ENCODE data around the gene RHOF. TPM values are rescaled to one million over a fixed set of nuclear protein-coding genes. Genes with fewer than 3 reads are reported as not detected.

RHOF gene
- total and polyA plus RNA-seq, 2 of the 13 experiments (the other 11 are each of a cell fraction or from before 2014, with no cell fraction given) = 14.6 to 32.2 TPM

DNA sequence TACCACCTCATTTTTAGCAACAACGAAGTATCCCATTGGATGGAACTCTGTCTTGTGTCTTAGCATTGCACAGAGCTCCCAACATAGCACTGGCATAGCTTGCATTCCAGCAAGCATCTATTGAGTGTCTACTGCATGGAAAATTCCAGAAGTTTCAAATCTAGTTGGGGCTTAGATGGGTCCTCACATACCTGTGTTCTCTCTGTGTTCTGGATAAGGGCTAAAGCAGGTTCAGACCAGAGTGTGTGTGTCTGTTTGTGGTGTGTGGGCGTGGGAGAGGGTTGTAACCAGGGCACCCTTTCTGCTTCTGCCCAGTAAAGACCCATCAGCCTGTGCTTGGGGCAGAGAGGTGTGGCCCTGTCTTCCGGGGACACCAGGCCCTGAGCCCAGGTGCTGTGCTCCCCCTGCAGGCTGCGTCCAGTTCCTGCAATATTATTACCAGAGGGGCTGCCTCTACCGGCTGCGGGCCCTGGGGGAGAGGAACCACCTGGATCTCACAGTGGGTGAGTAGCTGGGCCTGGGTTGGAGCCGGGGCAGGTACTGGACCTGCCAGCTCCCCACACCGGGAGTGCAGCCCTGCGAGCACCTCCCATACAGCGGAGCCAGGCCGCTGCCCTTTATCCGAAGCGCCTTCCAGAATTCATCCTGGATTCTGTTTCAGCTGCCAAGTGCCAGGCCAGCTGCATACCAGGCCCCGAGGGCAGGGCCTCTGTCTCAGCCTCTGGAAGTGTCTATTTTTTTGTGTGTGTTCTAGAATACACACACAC is 20.3 kb downstream of the RHOF start (continued):
- TF ChIP-seq, protein P1, sequence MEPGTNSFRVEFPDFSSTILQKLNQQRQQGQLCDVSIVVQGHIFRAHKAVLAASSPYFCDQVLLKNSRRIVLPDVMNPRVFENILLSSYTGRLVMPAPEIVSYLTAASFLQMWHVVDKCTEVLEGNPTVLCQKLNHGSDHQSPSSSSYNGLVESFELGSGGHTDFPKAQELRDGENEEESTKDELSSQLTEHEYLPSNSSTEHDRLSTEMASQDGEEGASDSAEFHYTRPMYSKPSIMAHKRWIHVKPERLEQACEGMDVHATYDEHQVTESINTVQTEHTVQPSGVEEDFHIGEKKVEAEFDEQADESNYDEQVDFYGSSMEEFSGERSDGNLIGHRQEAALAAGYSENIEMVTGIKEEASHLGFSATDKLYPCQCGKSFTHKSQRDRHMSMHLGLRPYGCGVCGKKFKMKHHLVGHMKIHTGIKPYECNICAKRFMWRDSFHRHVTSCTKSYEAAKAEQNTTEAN (CRISPR knock-in tag; conservative IDR thresholded peaks at IDR 0.05) = no peak
- TF ChIP-seq ZNF546 (CRISPR knock-in tag; conservative IDR thresholded peaks at IDR 0.05) (no peak), CEBPB (IDR thresholded peaks at IDR 0.05; ENCODE audit: borderline replicate concordance, low read depth, low read length) (no peak), KDM5B (CRISPR knock-in tag; IDR thresholded peaks at IDR 0.05; ENCODE audit: borderline replicate concordance) (peak; percentile 40; the same call in 1 of the 2 replicates), HNRNPK (IDR thresholded peaks at IDR 0.05; ENCODE audit: low read depth, low read length, poor library complexity, severe bottlenecking) (no peak), EP300 (IDR thresholded peaks at IDR 0.05; ENCODE audit: low read depth in 2 of 2, low read length in 2 of 2) (no peak), EP300 (CRISPR knock-in tag; IDR thresholded peaks at IDR 0.05; ENCODE audit: borderline replicate concordance) (no peak), ZNF382 (CRISPR knock-in tag; IDR thresholded peaks at IDR 0.05; ENCODE audit: borderline replicate concordance) (no peak), ATF7-NPFF (CRISPR knock-in tag; IDR thresholded peaks at IDR 0.05; ENCODE audit: low read depth) (no peak), NR2F6 (IDR thresholded peaks at IDR 0.05) (no peak), NR2F6 (CRISPR knock-in tag; IDR thresholded peaks at IDR 0.05) (no peak), ZFX (CRISPR knock-in tag; IDR thresholded peaks at IDR 0.05; ENCODE audit: low read depth) (peak; percentile 49; the same call in 1 of the 2 replicates), ZNF343 (CRISPR knock-in tag; IDR thresholded peaks at IDR 0.05) (no peak), ATAD3A (CRISPR knock-in tag; IDR thresholded peaks at IDR 0.05) (no peak), NAIF1 (CRISPR knock-in tag; IDR thresholded peaks at IDR 0.05; ENCODE audit: borderline replicate concordance) (no peak), RARA (CRISPR knock-in tag; IDR thresholded peaks at IDR 0.05) (no peak), SIN3B (IDR thresholded peaks at IDR 0.05; ENCODE audit: low read length) (no peak), ZNF720 (CRISPR knock-in tag; IDR thresholded peaks at IDR 0.05) (no peak)
- TF ChIP-seq, protein P2, sequence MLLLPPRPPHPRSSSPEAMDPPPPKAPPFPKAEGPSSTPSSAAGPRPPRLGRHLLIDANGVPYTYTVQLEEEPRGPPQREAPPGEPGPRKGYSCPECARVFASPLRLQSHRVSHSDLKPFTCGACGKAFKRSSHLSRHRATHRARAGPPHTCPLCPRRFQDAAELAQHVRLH (CRISPR knock-in tag; IDR thresholded peaks at IDR 0.05; ENCODE audit: borderline replicate concordance, low read depth) = no peak
- TF ChIP-seq, protein P3, sequence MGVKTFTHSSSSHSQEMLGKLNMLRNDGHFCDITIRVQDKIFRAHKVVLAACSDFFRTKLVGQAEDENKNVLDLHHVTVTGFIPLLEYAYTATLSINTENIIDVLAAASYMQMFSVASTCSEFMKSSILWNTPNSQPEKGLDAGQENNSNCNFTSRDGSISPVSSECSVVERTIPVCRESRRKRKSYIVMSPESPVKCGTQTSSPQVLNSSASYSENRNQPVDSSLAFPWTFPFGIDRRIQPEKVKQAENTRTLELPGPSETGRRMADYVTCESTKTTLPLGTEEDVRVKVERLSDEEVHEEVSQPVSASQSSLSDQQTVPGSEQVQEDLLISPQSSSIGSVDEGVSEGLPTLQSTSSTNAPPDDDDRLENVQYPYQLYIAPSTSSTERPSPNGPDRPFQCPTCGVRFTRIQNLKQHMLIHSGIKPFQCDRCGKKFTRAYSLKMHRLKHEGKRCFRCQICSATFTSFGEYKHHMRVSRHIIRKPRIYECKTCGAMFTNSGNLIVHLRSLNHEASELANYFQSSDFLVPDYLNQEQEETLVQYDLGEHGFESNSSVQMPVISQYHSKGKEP (CRISPR knock-in tag; IDR thresholded peaks at IDR 0.05) = no peak
- TF ChIP-seq, protein P4, sequence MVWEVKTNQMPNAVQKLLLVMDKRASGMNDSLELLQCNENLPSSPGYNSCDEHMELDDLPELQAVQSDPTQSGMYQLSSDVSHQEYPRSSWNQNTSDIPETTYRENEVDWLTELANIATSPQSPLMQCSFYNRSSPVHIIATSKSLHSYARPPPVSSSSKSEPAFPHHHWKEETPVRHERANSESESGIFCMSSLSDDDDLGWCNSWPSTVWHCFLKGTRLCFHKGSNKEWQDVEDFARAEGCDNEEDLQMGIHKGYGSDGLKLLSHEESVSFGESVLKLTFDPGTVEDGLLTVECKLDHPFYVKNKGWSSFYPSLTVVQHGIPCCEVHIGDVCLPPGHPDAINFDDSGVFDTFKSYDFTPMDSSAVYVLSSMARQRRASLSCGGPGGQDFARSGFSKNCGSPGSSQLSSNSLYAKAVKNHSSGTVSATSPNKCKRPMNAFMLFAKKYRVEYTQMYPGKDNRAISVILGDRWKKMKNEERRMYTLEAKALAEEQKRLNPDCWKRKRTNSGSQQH (CRISPR knock-in tag; IDR thresholded peaks at IDR 0.05; ENCODE audit: low read depth) = no peak
- TF ChIP-seq, protein P5, sequence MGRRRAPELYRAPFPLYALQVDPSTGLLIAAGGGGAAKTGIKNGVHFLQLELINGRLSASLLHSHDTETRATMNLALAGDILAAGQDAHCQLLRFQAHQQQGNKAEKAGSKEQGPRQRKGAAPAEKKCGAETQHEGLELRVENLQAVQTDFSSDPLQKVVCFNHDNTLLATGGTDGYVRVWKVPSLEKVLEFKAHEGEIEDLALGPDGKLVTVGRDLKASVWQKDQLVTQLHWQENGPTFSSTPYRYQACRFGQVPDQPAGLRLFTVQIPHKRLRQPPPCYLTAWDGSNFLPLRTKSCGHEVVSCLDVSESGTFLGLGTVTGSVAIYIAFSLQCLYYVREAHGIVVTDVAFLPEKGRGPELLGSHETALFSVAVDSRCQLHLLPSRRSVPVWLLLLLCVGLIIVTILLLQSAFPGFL (CRISPR knock-in tag; IDR thresholded peaks at IDR 0.05) = no peak
- TF ChIP-seq, protein P6, sequence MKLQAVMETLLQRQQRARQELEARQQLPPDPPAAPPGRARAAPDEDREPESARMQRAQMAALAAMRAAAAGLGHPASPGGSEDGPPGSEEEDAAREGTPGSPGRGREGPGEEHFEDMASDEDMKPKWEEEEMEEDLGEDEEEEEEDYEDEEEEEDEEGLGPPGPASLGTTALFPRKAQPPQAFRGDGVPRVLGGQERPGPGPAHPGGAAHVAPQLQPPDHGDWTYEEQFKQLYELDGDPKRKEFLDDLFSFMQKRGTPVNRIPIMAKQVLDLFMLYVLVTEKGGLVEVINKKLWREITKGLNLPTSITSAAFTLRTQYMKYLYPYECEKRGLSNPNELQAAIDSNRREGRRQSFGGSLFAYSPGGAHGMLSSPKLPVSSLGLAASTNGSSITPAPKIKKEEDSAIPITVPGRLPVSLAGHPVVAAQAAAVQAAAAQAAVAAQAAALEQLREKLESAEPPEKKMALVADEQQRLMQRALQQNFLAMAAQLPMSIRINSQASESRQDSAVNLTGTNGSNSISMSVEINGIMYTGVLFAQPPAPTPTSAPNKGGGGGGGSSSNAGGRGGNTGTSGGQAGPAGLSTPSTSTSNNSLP (IDR thresholded peaks at IDR 0.05; ENCODE audit: low read depth, low read length) = 0 out of 2 replicates have a peak, but pooled peaks have one; percentile 12

All from HepG2 (cell line).